ENCODE data around the gene IKBKG. TPM values are rescaled to one million over a fixed set of nuclear protein-coding genes. Genes with fewer than 3 reads are reported as not detected.

IKBKG gene
- total and polyA plus RNA-seq, 2 of the 4 experiments (the other 2 are of a cell fraction), result 16.5 to 38.2 TPM

GRCh38 chrX:154539077-154539476 lies 8.3 kb upstream of the IKBKG start:
- H3K9me3 ChIP-seq (ENCODE audit: control insufficient read depth, insufficient read depth, low read length), result no peaks in the 10 kb centered on the region
- in situ Hi-C loops (cut with MboI; ENCODE audit: low sequenced_read_pairs) (loop anchor here (25.0 kb wide), 1 partner anchor 1577 kb away; no protein-coding TSS in a partner anchor), dilution Hi-C loops (cut with HindIII; ENCODE audit: low sequenced_read_pairs, unreplicated experiment) (no loop called here), intact Hi-C loops (cut with micrococcal nuclease) (no loop called here)
- H3K4me3 ChIP-seq (ENCODE audit: insufficient read depth, low read depth, low read length), result no peak overlapping the region
- CTCF ChIA-PET, result no interaction called here
- no peak overlapping the region for H2AK5ac ChIP-seq (ENCODE audit: low read depth, low read length)
- no peak overlapping the region for H2AK9ac ChIP-seq (replicated peaks; ENCODE audit: low read depth, low read length, poor library complexity)
- H3K14ac ChIP-seq (replicated peaks; ENCODE audit: low read depth, low read length), result no peak overlapping the region; the same call in 1 of the 2 replicates
- no peak overlapping the region for H2BK5ac ChIP-seq (ENCODE audit: low read depth, low read length, poor library complexity, severe bottlenecking)
- ATAC-seq (ENCODE audit: low read depth) (no peak), DNase-seq (no peak)
- no peaks in the 10 kb centered on the region for H3K27me3 ChIP-seq (ENCODE audit: control insufficient read depth, insufficient read depth, low read length)
- no peak overlapping the region for H2AFZ ChIP-seq (replicated peaks; ENCODE audit: low read length, poor library complexity)
- H3K27ac ChIP-seq (ENCODE audit: insufficient read depth, low read length), result no peak overlapping the region
- no peak overlapping the region for H2BK20ac ChIP-seq (ENCODE audit: low read depth, low read length)
- peaks cover 47% of the 10 kb centered on the region for H3K36me3 ChIP-seq (ENCODE audit: control insufficient read depth, insufficient read depth, low read length)
- POLR2A ChIA-PET (ENCODE audit: unreplicated experiment), result no interaction called here
- peaks cover 8 to 47% of the 10 kb centered on the region in 2 experiments; a peak in 3 of 4 replicates for H3K79me1 ChIP-seq (ENCODE audit: low read depth in 1 of 2, low read length in 2 of 2)
- no peak overlapping the region for H3K4me2 ChIP-seq (ENCODE audit: low read depth, low read length)
- H4K5ac ChIP-seq (ENCODE audit: low read depth, low read length), result no peak overlapping the region
- BruUV-seq (replicated peaks), result no TSS peak
- no peak overlapping the region for H3K9ac ChIP-seq (ENCODE audit: low read depth, low read length)
- no peak overlapping the region; a peak in 1 of 4 replicates for H4K8ac ChIP-seq (ENCODE audit: low read depth in 2 of 2, low read length in 2 of 2)
- H3K4ac ChIP-seq (ENCODE audit: low read depth, low read length), result no peak overlapping the region
- H3K4me1 ChIP-seq (ENCODE audit: control insufficient read depth, insufficient read depth, low read length), result peaks cover 22% of the 10 kb centered on the region
- WGBS, 2 experiments (ENCODE audit: extremely low coverage in 2 of 2, insufficient read length in 1 of 2), result 72% methylated on average over 3 of the region's 8 CpGs; no CpG with 5 or more reads in 1 of the 2 experiments
- H3K18ac ChIP-seq (ENCODE audit: low read depth, low read length), result no peak overlapping the region
- no peak overlapping the region for H2BK120ac ChIP-seq (ENCODE audit: low read depth, low read length)
- H3K56ac ChIP-seq (ENCODE audit: extremely low read depth, insufficient read depth, low read length), result no peak overlapping the region
- H3K23ac ChIP-seq (ENCODE audit: low read depth, low read length), result no peak overlapping the region
- no peak for TF ChIP-seq POLR2A (IDR thresholded peaks at IDR 0.05; ENCODE audit: low read depth, low read length)
- no peak for TF ChIP-seq RAD21 (IDR thresholded peaks at IDR 0.05; ENCODE audit: low read length)
- no peak for TF ChIP-seq MAZ (IDR thresholded peaks at IDR 0.05; ENCODE audit: borderline replicate concordance, low read depth, low read length)
- TF ChIP-seq MAFK (IDR thresholded peaks at IDR 0.05; ENCODE audit: low read depth, low read length), result no peak
- no peak for TF ChIP-seq RCOR1 (IDR thresholded peaks at IDR 0.05; ENCODE audit: insufficient replicate concordance, low read length)
- TF ChIP-seq MXI1 (IDR thresholded peaks at IDR 0.05; ENCODE audit: borderline replicate concordance, low read depth, low read length), result no peak
- no peak for TF ChIP-seq NFE2L2 (IDR thresholded peaks at IDR 0.05; ENCODE audit: low read depth, low read length)
- no peak for TF ChIP-seq BHLHE40 (IDR thresholded peaks at IDR 0.05; ENCODE audit: low read depth, low read length)
- TF ChIP-seq FOS (IDR thresholded peaks at IDR 0.05; ENCODE audit: low read depth, low read length), result no peak
- TF ChIP-seq CEBPB (IDR thresholded peaks at IDR 0.05; ENCODE audit: low read depth, low read length), result no peak
- TF ChIP-seq USF2 (IDR thresholded peaks at IDR 0.05; ENCODE audit: low read depth, low read length), result no peak
- TF ChIP-seq ELK1 (IDR thresholded peaks at IDR 0.05; ENCODE audit: borderline replicate concordance, low read depth, low read length), result no peak
- H2BK15ac ChIP-seq (ENCODE audit: low read depth, low read length), result no peak overlapping the region
- peaks cover 16% of the 10 kb centered on the region for H4K20me1 ChIP-seq (ENCODE audit: insufficient read depth, low read length)
- peaks cover 14% of the 10 kb centered on the region for H3K9me1 ChIP-seq (ENCODE audit: insufficient read depth, low read length)
- H4K91ac ChIP-seq (ENCODE audit: insufficient read depth, low read depth, low read length), result no peak overlapping the region
